ENCODE data around the gene LCNL1. TPM values are rescaled to one million over a fixed set of nuclear protein-coding genes. Genes with fewer than 3 reads are reported as not detected.

The LCNL1 gene
- total RNA-seq, 4 donors from 2014 or later: 0.19 TPM; not detected in 3

GRCh38 chr9:137016436-137016835 lies 33.6 kb downstream of the LCNL1 start:
- no CpG with 5 or more reads among the region's 16 CpGs for WGBS, 2 donors
- no peak for TF ChIP-seq POLR2A (IDR thresholded peaks at IDR 0.05)
- no peak for TF ChIP-seq CTCF (IDR thresholded peaks at IDR 0.05)
- Histone ChIP-seq H3K4me3 (no peak overlapping the region), H3K4me1 (no peaks in the 10 kb centered on the region), H3K27ac (no peak overlapping the region), H3K27me3 (no peaks in the 10 kb centered on the region), H3K9me3 (no peaks in the 10 kb centered on the region), H3K36me3 (peaks cover 0 to 78% (median 0%) of the 10 kb centered on the region in 3 donors)
- intact Hi-C loops (cut with DNase I): no loop called here
- DNase-seq: no peak

GRCh38 chr9:137017071-137017470 lies 34.3 kb downstream of the LCNL1 start:
- no peaks in the 10 kb centered on the region for H3K9me3 ChIP-seq
- intact Hi-C loops (cut with DNase I): no loop called here
- no peak for DNase-seq
- H3K4me3 ChIP-seq: no peak overlapping the region
- H3K36me3 ChIP-seq: peaks cover 0 to 72% (median 0%) of the 10 kb centered on the region in 3 donors
- 91 to 98% methylated on average over 13 to 21 of the region's 28 CpGs for WGBS, 2 donors
- H3K27ac ChIP-seq: no peak overlapping the region
- TF ChIP-seq CTCF (IDR thresholded peaks at IDR 0.05) (no peak), POLR2A (IDR thresholded peaks at IDR 0.05) (no peak)
- H3K4me1 ChIP-seq: no peaks in the 10 kb centered on the region
- H3K27me3 ChIP-seq: no peaks in the 10 kb centered on the region

- 87% methylated on average over 10 of the region's 45 CpGs; no CpG with 5 or more reads in 1 of the 2 donors for WGBS, 2 donors
Observed at GRCh38 chr9:137017791-137018497, 35.2 kb downstream of the LCNL1 start.

GRCh38 chr9:137018761-137019559 lies 36.2 kb downstream of the LCNL1 start:
- H3K9me3 ChIP-seq: no peaks in the 10 kb centered on the region
- H3K4me3 ChIP-seq: no peak overlapping the region
- no peak overlapping the region for H3K27ac ChIP-seq
- no peak for DNase-seq
- peaks cover 0 to 3% (median 0%) of the 10 kb centered on the region in 3 donors for H3K4me1 ChIP-seq
- intact Hi-C loops (cut with DNase I): no loop called here
- 70 to 82% methylated on average over 17 to 19 of the region's 36 CpGs for WGBS, 2 donors
- TF ChIP-seq CTCF (IDR thresholded peaks at IDR 0.05): peak in 1 of 6 experiments; percentile 22
- TF ChIP-seq POLR2A (IDR thresholded peaks at IDR 0.05): no peak
- no peaks in the 10 kb centered on the region for H3K27me3 ChIP-seq
- peaks cover 0 to 53% (median 0%) of the 10 kb centered on the region in 3 donors for H3K36me3 ChIP-seq

More at GRCh38 chr9:137017791-137018497, 35.2 kb downstream of the LCNL1 start:
- H3K9me3 ChIP-seq: no peaks in the 10 kb centered on the region
- H3K4me1 ChIP-seq: peaks cover 0 to 3% (median 0%) of the 10 kb centered on the region in 3 donors
- intact Hi-C loops (cut with DNase I): no loop called here
- H3K4me3 ChIP-seq: no peak overlapping the region
- no peak for TF ChIP-seq CTCF (IDR thresholded peaks at IDR 0.05)
- no peak for TF ChIP-seq POLR2A (IDR thresholded peaks at IDR 0.05)
- no peak for DNase-seq
- peaks cover 0 to 63% (median 0%) of the 10 kb centered on the region in 3 donors for H3K36me3 ChIP-seq
- no peak overlapping the region for H3K27ac ChIP-seq
- H3K27me3 ChIP-seq: no peaks in the 10 kb centered on the region
